Common myeloid progenitor, CD34-positive (primary cell): ENCODE measurements around the gene CLIP2.
"Not testable (repeated sequence)": the region's sequence is repeated elsewhere in the genome, so short reads cannot be mapped to it uniquely, and the experiment has no call there.

Source experiments
- CTCF ChIA-PET: fragments of 350-600 bp; sonication (Branson Sonifier 250); formaldehyde crosslinking; loops from one replicate; lab custom pipeline; 2021; ENCODE audit warnings: antibody characterized with exemption; lab: Charles Lee
- POLR2A ChIA-PET: fragments of 350-600 bp; sonication (Branson Sonifier 250); formaldehyde crosslinking; loops from one replicate; lab custom pipeline; 2021; ENCODE audit warnings: antibody characterized with exemption; lab: Charles Lee
- DNase-seq, 3 donors: peaks; one replicate each; pipeline versions ENCODE4 v3.0.0 to v3.0.0-alpha.2; 2013
- H3K27ac ChIP-seq, 2 experiments: 1 replicate in 1 of 2; 2 replicates in 1 of 2; pipeline ENCODE4 v1.7.0; 2013; ENCODE audit warnings: inconsistent platforms in 2 of 2, low read length in 2 of 2, mild to moderate bottlenecking in 2 of 2, low read depth in 1 of 2, moderate library complexity in 1 of 2; ENCODE audit not compliant: severe bottlenecking in 2 of 2, insufficient read depth in 1 of 2, poor library complexity in 1 of 2
- H3K27me3 ChIP-seq, 5 experiments: replicated peaks in 2 of 5; 1 replicate in 3 of 5; 2 replicates in 2 of 5; pipeline versions ENCODE4 v1.6.1 to v1.7.0; 2013; ENCODE audit warnings: low read length in 4 of 5, mild to moderate bottlenecking in 2 of 5, moderate library complexity in 2 of 5, inconsistent platforms in 1 of 5; ENCODE audit not compliant: insufficient read depth in 5 of 5, control insufficient read depth in 4 of 5
- H3K36me3 ChIP-seq, 4 experiments: 1 replicate in 2 of 4; 2 replicates in 2 of 4; pipeline versions ENCODE4 v1.6.1 to v1.7.0; 2013; ENCODE audit warnings: low read length in 3 of 4, control low read depth in 1 of 4, mild to moderate bottlenecking in 1 of 4; ENCODE audit not compliant: control insufficient read depth in 4 of 4, insufficient read depth in 4 of 4
- H3K4me1 ChIP-seq, 4 experiments: 1 replicate in 3 of 4; 2 replicates in 1 of 4; pipeline versions ENCODE4 v1.6.1 to v1.7.1; 2013; ENCODE audit warnings: low read length in 3 of 4, mild to moderate bottlenecking in 3 of 4, control low read depth in 1 of 4, inconsistent platforms in 1 of 4, moderate library complexity in 1 of 4; ENCODE audit not compliant: control insufficient read depth in 4 of 4, insufficient read depth in 4 of 4; ENCODE audit errors: control extremely low read depth in 1 of 4
- H3K4me3 ChIP-seq, 7 experiments: 1 replicate in 4 of 7; 2 replicates in 3 of 7; pipeline versions ENCODE4 v1.5.1 to v1.7.0; 2013; ENCODE audit warnings: mild to moderate bottlenecking in 7 of 7, low read length in 6 of 7, moderate library complexity in 6 of 7, inconsistent platforms in 2 of 7, low read depth in 2 of 7, control low read depth in 1 of 7; ENCODE audit not compliant: insufficient read depth in 4 of 7, control insufficient read depth in 1 of 7; ENCODE audit errors: extremely low read depth in 1 of 7
- H3K9me3 ChIP-seq, 5 experiments: 1 replicate in 4 of 5; 2 replicates in 1 of 5; pipeline versions ENCODE4 v1.6.1 to v1.7.1; 2013; ENCODE audit warnings: low read length in 4 of 5, mild to moderate bottlenecking in 2 of 5, inconsistent platforms in 1 of 5, low read depth in 1 of 5, moderate library complexity in 1 of 5; ENCODE audit not compliant: control insufficient read depth in 4 of 5, insufficient read depth in 2 of 5; ENCODE audit errors: control extremely low read depth in 1 of 5
- WGBS: methylation state at CpG from one replicate; pipeline ENCODE4 v1.1.5; 2013; ENCODE audit not compliant: insufficient coverage; 5-methylcytosine and 5-hydroxymethylcytosine counted together

CLIP2 gene

GRCh38 chr7:74338366-74339108 is 49.3 kb downstream of the CLIP2 start:
- Histone ChIP-seq H3K9me3 (no peaks in the 10 kb centered on the region), H3K36me3 (peaks cover 3 to 50% (median 23%) of the 10 kb centered on the region in 4 experiments), H3K4me3 (no peak overlapping the region), H3K4me1 (no peaks in the 10 kb centered on the region), H3K27me3 (no peaks in the 10 kb centered on the region), H3K27ac (no peak overlapping the region)
- whole genome bisulfite sequencing, result 96% methylated on average over 48 of the region's 52 CpGs
- CTCF ChIA-PET, result no interaction called here
- POLR2A ChIA-PET, result no interaction called here
- no peak for DNase-seq

GRCh38 chr7:74339648-74340047 is 50.4 kb downstream of the CLIP2 start:
- POLR2A ChIA-PET, H3K4me1 ChIP-seq, DNase-seq, H3K27ac ChIP-seq, H3K4me3 ChIP-seq, H3K9me3 ChIP-seq, H3K27me3 ChIP-seq: not testable (repeated sequence)
- CTCF ChIA-PET, result interaction anchor here (1.1 kb wide), 1 partner anchor 8 kb away, joined by 3 read pairs; no protein-coding TSS in a partner anchor
- H3K36me3 ChIP-seq, result peaks cover 5 to 52% (median 26%) of the 10 kb centered on the region in 4 experiments
- WGBS, result 80% methylated on average over 1 of the region's 2 CpGs

GRCh38 chr7:74343281-74344131 is 54.3 kb downstream of the CLIP2 start:
- Histone ChIP-seq H3K4me1 (no peaks in the 10 kb centered on the region), H3K4me3 (no peak overlapping the region), H3K36me3 (peaks cover 5 to 59% (median 30%) of the 10 kb centered on the region in 4 experiments), H3K27ac (no peak overlapping the region), H3K27me3 (no peaks in the 10 kb centered on the region), H3K9me3 (no peaks in the 10 kb centered on the region)
- 86% methylated on average over 9 of the region's 14 CpGs for WGBS
- peak in 2 of 3 donors; percentile 15 to 18 for DNase-seq
- ChIA-PET CTCF (interaction anchor here (0.6 kb wide), 1 partner anchor 55 kb away, joined by 3 read pairs; no protein-coding TSS in a partner anchor), POLR2A (no interaction called here)

DNA sequence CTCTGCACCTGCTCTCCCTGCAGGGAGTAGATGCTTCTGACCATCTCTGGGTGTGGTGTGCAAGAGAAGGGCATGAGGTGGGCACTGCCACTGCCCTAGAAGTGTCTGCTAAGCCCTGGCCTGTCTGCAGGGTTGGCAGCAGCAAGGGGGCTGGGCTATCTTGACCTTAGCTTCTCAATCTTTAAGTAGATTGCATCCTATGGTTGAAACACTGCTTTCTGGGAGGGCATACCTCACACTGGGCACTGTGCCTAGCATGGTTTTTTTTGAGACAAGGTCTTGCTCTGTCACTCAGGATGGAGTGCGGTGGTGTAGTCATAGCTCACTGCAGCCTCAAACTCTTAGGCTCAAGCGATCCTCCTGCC is 54.9 kb downstream of the CLIP2 start:
- Histone ChIP-seq H3K27me3 (no peaks in the 10 kb centered on the region), H3K4me3 (no peak overlapping the region), H3K4me1 (no peaks in the 10 kb centered on the region), H3K27ac (no peak overlapping the region), H3K9me3 (no peaks in the 10 kb centered on the region), H3K36me3 (peaks cover 5 to 54% (median 26%) of the 10 kb centered on the region in 4 experiments)
- WGBS, result no CpG with 5 or more reads among the region's 2 CpGs
- CTCF ChIA-PET, result interaction anchor here (0.6 kb wide), 1 partner anchor 54 kb away, joined by 3 read pairs; no protein-coding TSS in a partner anchor
- POLR2A ChIA-PET, result no interaction called here
- DNase-seq, result no peak

DNA sequence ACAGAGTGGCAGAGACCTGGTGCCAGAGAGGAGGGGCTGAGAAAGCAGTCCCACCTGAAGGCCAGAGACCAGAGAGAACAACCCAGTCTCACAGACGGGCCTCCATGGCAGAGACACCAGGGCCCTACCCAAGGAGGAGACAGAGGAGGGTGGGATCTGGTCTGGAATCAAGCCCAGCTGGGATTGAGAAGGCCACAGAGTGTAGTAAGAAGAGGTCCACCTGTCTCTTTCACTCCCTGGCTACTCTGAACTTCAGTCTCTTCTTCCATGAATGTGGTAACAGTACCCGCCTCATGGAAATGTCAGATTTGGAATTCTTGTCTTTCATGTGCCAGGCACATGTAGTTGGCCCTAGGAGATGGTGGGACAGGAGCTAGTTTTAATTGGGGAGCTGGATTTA is 55.6 kb downstream of the CLIP2 start:
- no peak for DNase-seq
- Histone ChIP-seq H3K4me1 (no peaks in the 10 kb centered on the region), H3K27ac (no peak overlapping the region), H3K36me3 (peaks cover 5 to 53% (median 24%) of the 10 kb centered on the region in 4 experiments), H3K27me3 (no peaks in the 10 kb centered on the region), H3K4me3 (no peak overlapping the region), H3K9me3 (no peaks in the 10 kb centered on the region)
- POLR2A ChIA-PET, result no interaction called here
- whole genome bisulfite sequencing, result 86% methylated on average over 2 of the region's 2 CpGs
- CTCF ChIA-PET, result interaction anchor here (0.6 kb wide), 1 partner anchor 76 kb away, joined by 3 read pairs; no protein-coding TSS in a partner anchor

- H3K4me3 ChIP-seq, result no peak overlapping the region
- H3K27me3 ChIP-seq, result no peaks in the 10 kb centered on the region
- WGBS, result 100% methylated on average over 1 of the region's 2 CpGs
- H3K36me3 ChIP-seq, result peaks cover 5 to 45% (median 24%) of the 10 kb centered on the region in 4 experiments
- H3K9me3 ChIP-seq, result no peaks in the 10 kb centered on the region
- no peak overlapping the region for H3K27ac ChIP-seq
- DNase-seq, result no peak
- ChIA-PET CTCF (interaction anchor here (0.7 kb wide), 1 partner anchor 28 kb away, joined by 3 read pairs; no protein-coding TSS in a partner anchor), POLR2A (no interaction called here)
- H3K4me1 ChIP-seq, result no peaks in the 10 kb centered on the region
Measured at GRCh38 chr7:74345970-74346369, 56.8 kb downstream of the CLIP2 start.
